IMR-90 (cell line): ENCODE data around the gene DUSP14. TPM values are rescaled to one million over a fixed set of nuclear protein-coding genes. Genes with fewer than 3 reads are reported as not detected.

Source experiments
- ATAC-seq: fragments of 200-7000 bp; cut with Tn5 transposase; 2 replicates; pipeline ENCODE4 v1.9.1; 2020; ENCODE audit warnings: low read depth, mild to moderate bottlenecking, moderate library complexity
- BruUV-seq: library from RNA; stranded (reverse); fragments of 400-500 nt; replicated peaks from 2 replicates; lab custom pipeline; 2021; lab: Mats Ljungman, UMichigan
- CTCF ChIA-PET: fragments of 300-600 bp; formaldehyde crosslinking; extraction: SDS; loops from one replicate; lab custom pipeline; 2021; ENCODE audit warnings: antibody characterized with exemption; lab: Yijun Ruan, JAX
- POLR2A ChIA-PET: fragments of 300-600 bp; sonication (Branson Sonifier 250); formaldehyde crosslinking; loops from one replicate; lab custom pipeline; 2022; ENCODE audit warnings: antibody characterized with exemption; ENCODE audit not compliant: unreplicated experiment; lab: Charles Lee
- DNase-seq: peaks from one replicate; pipeline ENCODE4 v3.0.0; 2013
- H2AFZ ChIP-seq: replicated peaks from 2 replicates; pipeline ENCODE3; 2013; ENCODE audit warnings: low read length, mild to moderate bottlenecking; ENCODE audit not compliant: poor library complexity
- H2AK5ac ChIP-seq: 2 replicates; pipeline ENCODE4 v1.6.1; 2013; ENCODE audit warnings: low read depth, low read length, inconsistent platforms
- H2AK9ac ChIP-seq: replicated peaks from 2 replicates; pipeline ENCODE3; 2013; ENCODE audit warnings: mild to moderate bottlenecking, low read depth, low read length, moderate library complexity; ENCODE audit not compliant: poor library complexity
- H2BK120ac ChIP-seq: 2 replicates; pipeline ENCODE4 v1.6.1; 2013; ENCODE audit warnings: low read depth, low read length, inconsistent platforms
- H2BK15ac ChIP-seq: 3 replicates; pipeline ENCODE4 v1.6.1; 2013; ENCODE audit warnings: low read depth, low read length, inconsistent platforms
- H2BK20ac ChIP-seq: 2 replicates; pipeline ENCODE4 v1.6.1; 2013; ENCODE audit warnings: low read depth, mild to moderate bottlenecking, inconsistent platforms, low read length, moderate library complexity
- H2BK5ac ChIP-seq: 2 replicates; pipeline ENCODE4 v1.6.1; 2013; ENCODE audit warnings: mild to moderate bottlenecking, low read depth, low read length, inconsistent platforms; ENCODE audit not compliant: poor library complexity, severe bottlenecking
- H3K14ac ChIP-seq: replicated peaks from 2 replicates; pipeline ENCODE4 v1.6.1; 2013; ENCODE audit warnings: low read depth, low read length, inconsistent platforms
- H3K18ac ChIP-seq: 2 replicates; pipeline ENCODE4 v1.6.1; 2013; ENCODE audit warnings: low read depth, low read length, control low read depth
- H3K23ac ChIP-seq: 2 replicates; pipeline ENCODE4 v1.6.1; 2013; ENCODE audit warnings: low read depth, low read length, inconsistent platforms
- H3K27ac ChIP-seq: 2 replicates; pipeline ENCODE4 v1.5.1; 2013; ENCODE audit warnings: mild to moderate bottlenecking, control low read depth, low read length; ENCODE audit not compliant: insufficient read depth
- H3K27me3 ChIP-seq: 2 replicates; pipeline ENCODE4 v1.6.1; 2013; ENCODE audit warnings: low read length; ENCODE audit not compliant: control insufficient read depth, insufficient read depth
- H3K36me3 ChIP-seq: 2 replicates; pipeline ENCODE4 v1.6.1; 2013; ENCODE audit warnings: low read length, mixed read lengths; ENCODE audit not compliant: control insufficient read depth, insufficient read depth
- H3K4ac ChIP-seq: 2 replicates; pipeline ENCODE4 v1.6.1; 2013; ENCODE audit warnings: low read depth, low read length, inconsistent platforms
- H3K4me1 ChIP-seq: 2 replicates; pipeline ENCODE4 v1.6.1; 2013; ENCODE audit warnings: low read length, mixed read lengths; ENCODE audit not compliant: control insufficient read depth, insufficient read depth
- H3K4me2 ChIP-seq: 2 replicates; pipeline ENCODE4 v1.6.1; 2013; ENCODE audit warnings: low read depth, mild to moderate bottlenecking, control low read depth, low read length, moderate library complexity
- H3K4me3 ChIP-seq: 2 replicates; pipeline ENCODE4 v1.5.1; 2013; ENCODE audit warnings: low read depth, mild to moderate bottlenecking, control low read depth, low read length, moderate library complexity; ENCODE audit not compliant: insufficient read depth
- H3K56ac ChIP-seq: 2 replicates; pipeline ENCODE4 v1.6.1; 2013; ENCODE audit warnings: low read length, inconsistent platforms; ENCODE audit not compliant: insufficient read depth; ENCODE audit errors: extremely low read depth
- H3K79me1 ChIP-seq, 2 experiments: 2 replicates each; pipeline ENCODE4 v1.6.1; 2013; ENCODE audit warnings: low read length in 2 of 2, inconsistent platforms in 1 of 2, low read depth in 1 of 2
- H3K9ac ChIP-seq: 2 replicates; pipeline ENCODE4 v1.6.1; 2013; ENCODE audit warnings: low read depth, low read length, control low read depth
- H3K9me1 ChIP-seq: 2 replicates; pipeline ENCODE4 v1.6.1; 2013; ENCODE audit warnings: low read length, inconsistent platforms; ENCODE audit not compliant: insufficient read depth
- H3K9me3 ChIP-seq: 2 replicates; pipeline ENCODE4 v1.6.1; 2013; ENCODE audit warnings: low read length; ENCODE audit not compliant: control insufficient read depth, insufficient read depth
- H4K20me1 ChIP-seq: 2 replicates; pipeline ENCODE4 v1.6.1; 2013; ENCODE audit warnings: low read length, inconsistent platforms; ENCODE audit not compliant: insufficient read depth
- H4K5ac ChIP-seq: 2 replicates; pipeline ENCODE4 v1.6.1; 2013; ENCODE audit warnings: mild to moderate bottlenecking, low read depth, low read length, control low read depth
- H4K8ac ChIP-seq, 2 experiments: 2 replicates each; pipeline ENCODE4 v1.6.1; 2013; ENCODE audit warnings: low read depth in 2 of 2, low read length in 2 of 2, control low read depth in 1 of 2, inconsistent platforms in 1 of 2
- H4K91ac ChIP-seq: 2 replicates; pipeline ENCODE4 v1.6.1; 2013; ENCODE audit warnings: low read depth, low read length, inconsistent platforms; ENCODE audit not compliant: insufficient read depth
- BHLHE40 ChIP-seq: fragments of 150-350 bp; IDR thresholded peaks from 2 replicates; pipeline ENCODE4 v1.6.1; 2016; ENCODE audit warnings: mild to moderate bottlenecking, low read depth, low read length
- CEBPB ChIP-seq: IDR thresholded peaks from 2 replicates; pipeline ENCODE4 v1.6.1; 2012; ENCODE audit warnings: low read depth, low read length, improper control_type of control experiment
- CHD1 ChIP-seq: IDR thresholded peaks from 2 replicates; pipeline ENCODE4 v1.6.1; 2012; ENCODE audit warnings: low read depth, low read length, improper control_type of control experiment
- FOS ChIP-seq: fragments of 150-350 bp; IDR thresholded peaks from 2 replicates; pipeline ENCODE4 v1.6.1; 2016; ENCODE audit warnings: low read depth, low read length
- MAFK ChIP-seq: IDR thresholded peaks from 2 replicates; pipeline ENCODE4 v1.6.1; 2012; ENCODE audit warnings: low read depth, low read length, improper control_type of control experiment
- MAZ ChIP-seq: IDR thresholded peaks from 2 replicates; pipeline ENCODE4 v1.6.1; 2012; ENCODE audit warnings: low read depth, mild to moderate bottlenecking, low read length, improper control_type of control experiment, moderate library complexity, borderline replicate concordance
- MXI1 ChIP-seq: IDR thresholded peaks from 2 replicates; pipeline ENCODE4 v1.6.1; 2012; ENCODE audit warnings: low read depth, mild to moderate bottlenecking, low read length, moderate library complexity, borderline replicate concordance
- NFE2L2 ChIP-seq: fragments of 150-350 bp; IDR thresholded peaks from 2 replicates; pipeline ENCODE4 v1.6.1; 2016; ENCODE audit warnings: low read depth, mild to moderate bottlenecking, low read length
- POLR2A ChIP-seq: IDR thresholded peaks from 2 replicates; pipeline ENCODE4 v1.6.1; 2012; ENCODE audit warnings: mild to moderate bottlenecking, low read depth, low read length
- RAD21 ChIP-seq: IDR thresholded peaks from 2 replicates; pipeline ENCODE4 v1.6.1; 2012; ENCODE audit warnings: low read length, improper control_type of control experiment
- RCOR1 ChIP-seq: IDR thresholded peaks from 2 replicates; pipeline ENCODE4 v1.6.1; 2012; ENCODE audit warnings: mild to moderate bottlenecking, low read length, improper control_type of control experiment; ENCODE audit not compliant: insufficient replicate concordance
- RFX5 ChIP-seq: IDR thresholded peaks from 2 replicates; pipeline ENCODE4 v1.8.0; 2012; ENCODE audit warnings: low read depth, mild to moderate bottlenecking, low read length, moderate library complexity
- SMC3 ChIP-seq: fragments of 150-350 bp; IDR thresholded peaks from 2 replicates; pipeline ENCODE4 v1.6.1; 2016; ENCODE audit warnings: low read depth, mild to moderate bottlenecking, antibody characterized with exemption, low read length, moderate library complexity
- USF2 ChIP-seq: fragments of 150-350 bp; IDR thresholded peaks from 2 replicates; pipeline ENCODE4 v1.6.1; 2017; ENCODE audit warnings: mild to moderate bottlenecking, antibody characterized with exemption, low read length, low read depth
- WGBS, 2 experiments: methylation state at CpG; one replicate each; pipeline versions ENCODE4 v1.1.5 to v1.1.7; 2013; ENCODE audit warnings: missing lambda C conversion rate in 2 of 2; ENCODE audit not compliant: insufficient read length in 1 of 2; ENCODE audit errors: extremely low coverage in 2 of 2; 5-methylcytosine and 5-hydroxymethylcytosine counted together
- dilution Hi-C: fragments of 300-500 bp; cut with HindIII; formaldehyde crosslinking; loops from one replicate; pipeline ENCODE4 v1.14.3; 2018; ENCODE audit warnings: low sequenced_read_pairs; ENCODE audit not compliant: unreplicated experiment
- in situ Hi-C: fragments of 300-500 bp; cut with MboI; formaldehyde crosslinking; loops from 3 replicates; pipeline ENCODE4 v1.14.3; 2019; ENCODE audit warnings: low sequenced_read_pairs, inconsistent platforms, mixed read lengths
- intact Hi-C: fragments of 100-400 bp; cut with micrococcal nuclease; formaldehyde crosslinking; loops from 2 replicates; pipeline ENCODE4 v1.10.0; 2022
- polyA plus RNA-seq, 3 experiments: library from polyadenylated mRNA; depleted of rRNA; stranded (reverse); fragments of >200 nt; gene quantifications; 2 replicates each; pipeline ENCODE4 v1.2.3, GENCODE V29; 2012; ENCODE audit warnings: low replicate concordance in 1 of 3
- total RNA-seq: library from RNA; depleted of rRNA; stranded (reverse); fragments of >200 nt; gene quantifications from 2 replicates; pipeline ENCODE4 v1.2.3, GENCODE V29; 2012
- TF ChIP-seq, protein P1 (sequence below): conservative IDR thresholded peaks from 2 replicates; pipeline ENCODE4 v1.5.1; 2012; ENCODE audit warnings: mild to moderate bottlenecking, low read depth, low read length, improper control_type of control experiment

DUSP14 gene
- total and polyA plus RNA-seq, 2 of the 4 experiments (the other 2 are of a cell fraction), result 97.5 to 127 TPM

GRCh38 chr17:37493249-37494027, 3.7 kb downstream of the DUSP14 start:
- in situ Hi-C loops, result no loop called here
- BruUV-seq, result no TSS peak
- H4K91ac ChIP-seq, result peak overlapping the region; percentile 49
- peaks cover 0 to 44% of the 10 kb centered on the region in 2 experiments; a peak in 2 of 4 replicates for H3K79me1 ChIP-seq
- ChIA-PET POLR2A (interaction anchor here (0.6 kb wide), 1 partner anchor 443 kb away, joined by 3 read pairs; no protein-coding TSS in a partner anchor), CTCF (interaction anchor here (0.7 kb wide), 2 partner anchors 10 to 93 kb away, joined by 3 to 7 read pairs; no protein-coding TSS in a partner anchor)
- peak; percentile 31 for ATAC-seq
- DNase-seq, result peak; percentile 94
- peak overlapping the region; percentile 87; the same call in 1 of the 3 replicates for H2BK15ac ChIP-seq
- H3K27me3 ChIP-seq, result no peaks in the 10 kb centered on the region
- WGBS, 2 experiments, result no CpG with 5 or more reads among the region's 2 CpGs
- peak overlapping the region; percentile 66 for H3K18ac ChIP-seq
- peak overlapping the region; percentile 48; the same call in 1 of the 2 replicates for H3K9ac ChIP-seq
- peaks cover 12% of the 10 kb centered on the region for H3K9me1 ChIP-seq
- peak overlapping the region; percentile 86 for H2BK20ac ChIP-seq
- dilution Hi-C loops, result no loop called here
- no peaks in the 10 kb centered on the region for H3K9me3 ChIP-seq
- H2AFZ ChIP-seq, result no peak overlapping the region
- peaks cover 69% of the 10 kb centered on the region for H4K20me1 ChIP-seq
- H3K36me3 ChIP-seq, result no peaks in the 10 kb centered on the region; the same call in 1 of the 2 replicates
- H3K4me3 ChIP-seq, result no peak overlapping the region; the same call in 1 of the 2 replicates
- peak overlapping the region; percentile 86 for H2BK5ac ChIP-seq
- peak overlapping the region; percentile 85 for H3K4ac ChIP-seq
- peak overlapping the region; percentile 47; the same call in 1 of the 2 replicates for H3K23ac ChIP-seq
- H4K5ac ChIP-seq, result 0 out of 2 replicates have a peak overlapping the region, but pooled peaks have one; percentile 14
- intact Hi-C loops, result loop anchor here (5.0 kb wide), 2 partner anchors 46 to 891 kb away; partner anchors contain the start of gene MRM1
- H3K27ac ChIP-seq, result peak overlapping the region; percentile 90
- H3K4me2 ChIP-seq, result peak overlapping the region; percentile 90
- H2AK9ac ChIP-seq, result no peak overlapping the region
- H4K8ac ChIP-seq, result peak overlapping the region in 1 of 2 experiments; percentile 62; a peak in 3 of 4 replicates
- peak overlapping the region; percentile 66 for H3K14ac ChIP-seq
- peak overlapping the region; percentile 83; the same call in 1 of the 2 replicates for H2AK5ac ChIP-seq
- H3K56ac ChIP-seq, result peak overlapping the region; percentile 36
- H2BK120ac ChIP-seq, result peak overlapping the region; percentile 78
- H3K4me1 ChIP-seq, result peaks cover 13% of the 10 kb centered on the region
- no peak for TF ChIP-seq MAZ
- TF ChIP-seq FOS, result no peak
- no peak for TF ChIP-seq SMC3
- TF ChIP-seq NFE2L2, result no peak
- TF ChIP-seq MAFK, result no peak
- TF ChIP-seq RAD21, result no peak
- TF ChIP-seq POLR2A, result no peak
- 0 out of 2 replicates have a peak, but pooled peaks have one; percentile 39 for TF ChIP-seq MXI1
- no peak for TF ChIP-seq RCOR1
- no peak for TF ChIP-seq RFX5
- TF ChIP-seq CEBPB, result 0 out of 2 replicates have a peak, but pooled peaks have one; percentile 1
- peak; percentile 17; the same call in 1 of the 2 replicates for TF ChIP-seq USF2
- no peak for TF ChIP-seq CHD1
- TF ChIP-seq BHLHE40, result peak; percentile 75
- TF ChIP-seq, protein P1, sequence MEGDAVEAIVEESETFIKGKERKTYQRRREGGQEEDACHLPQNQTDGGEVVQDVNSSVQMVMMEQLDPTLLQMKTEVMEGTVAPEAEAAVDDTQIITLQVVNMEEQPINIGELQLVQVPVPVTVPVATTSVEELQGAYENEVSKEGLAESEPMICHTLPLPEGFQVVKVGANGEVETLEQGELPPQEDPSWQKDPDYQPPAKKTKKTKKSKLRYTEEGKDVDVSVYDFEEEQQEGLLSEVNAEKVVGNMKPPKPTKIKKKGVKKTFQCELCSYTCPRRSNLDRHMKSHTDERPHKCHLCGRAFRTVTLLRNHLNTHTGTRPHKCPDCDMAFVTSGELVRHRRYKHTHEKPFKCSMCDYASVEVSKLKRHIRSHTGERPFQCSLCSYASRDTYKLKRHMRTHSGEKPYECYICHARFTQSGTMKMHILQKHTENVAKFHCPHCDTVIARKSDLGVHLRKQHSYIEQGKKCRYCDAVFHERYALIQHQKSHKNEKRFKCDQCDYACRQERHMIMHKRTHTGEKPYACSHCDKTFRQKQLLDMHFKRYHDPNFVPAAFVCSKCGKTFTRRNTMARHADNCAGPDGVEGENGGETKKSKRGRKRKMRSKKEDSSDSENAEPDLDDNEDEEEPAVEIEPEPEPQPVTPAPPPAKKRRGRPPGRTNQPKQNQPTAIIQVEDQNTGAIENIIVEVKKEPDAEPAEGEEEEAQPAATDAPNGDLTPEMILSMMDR, result no peak
